HFF-Myc (cell line): Measurements from ENCODE around the gene RBM34.

Experiments used
- DNase-seq: peaks from one replicate; pipeline ENCODE4 v3.0.0-alpha.2; 2011; ENCODE audit warnings: low read depth; ENCODE audit errors: extremely low read depth
- H3K4me3 ChIP-seq: replicated peaks from 2 replicates; pipeline ENCODE4 v1.5.1; 2011; ENCODE audit warnings: low read depth, mild to moderate bottlenecking, control low read depth, low read length
- CTCF ChIP-seq: IDR thresholded peaks from 2 replicates; pipeline ENCODE4 v1.5.1; 2012; ENCODE audit warnings: mild to moderate bottlenecking, low read depth, low read length, control low read depth; ENCODE audit errors: missing control alignments

Gene RBM34

GRCh38 chr1:235107368-235108184 lies 53.5 kb downstream of the RBM34 start:
- no peak for DNase-seq
- no peak overlapping the region for H3K4me3 ChIP-seq
- no peak for TF ChIP-seq CTCF

- no peak overlapping the region for H3K4me3 ChIP-seq
- TF ChIP-seq CTCF: no peak
- no peak for DNase-seq
Observed at GRCh38 chr1:235106457-235106856, 54.6 kb downstream of the RBM34 start.

- no peak for TF ChIP-seq CTCF
- peak; percentile 63 for DNase-seq
Observed at GRCh38 chr1:235105051-235106043, 55.7 kb downstream of the RBM34 start.

GRCh38 chr1:235102993-235103411 lies 58.0 kb downstream of the RBM34 start:
- DNase-seq: no peak
- H3K4me3 ChIP-seq: no peak overlapping the region
- TF ChIP-seq CTCF: no peak

More at GRCh38 chr1:235105051-235106043, 55.7 kb downstream of the RBM34 start:
- H3K4me3 ChIP-seq: peak overlapping the region; percentile 26

- DNase-seq: no peak
- H3K4me3 ChIP-seq: no peak overlapping the region
- no peak for TF ChIP-seq CTCF
Observed at GRCh38 chr1:235102259-235102582, 58.8 kb downstream of the RBM34 start.

- H3K4me3 ChIP-seq: no peak overlapping the region
- TF ChIP-seq CTCF: no peak
- DNase-seq: no peak
Observed at GRCh38 chr1:235101558-235102258, 59.3 kb downstream of the RBM34 start.
